ENCODE data around the gene LACRT.

LACRT gene

DNA sequence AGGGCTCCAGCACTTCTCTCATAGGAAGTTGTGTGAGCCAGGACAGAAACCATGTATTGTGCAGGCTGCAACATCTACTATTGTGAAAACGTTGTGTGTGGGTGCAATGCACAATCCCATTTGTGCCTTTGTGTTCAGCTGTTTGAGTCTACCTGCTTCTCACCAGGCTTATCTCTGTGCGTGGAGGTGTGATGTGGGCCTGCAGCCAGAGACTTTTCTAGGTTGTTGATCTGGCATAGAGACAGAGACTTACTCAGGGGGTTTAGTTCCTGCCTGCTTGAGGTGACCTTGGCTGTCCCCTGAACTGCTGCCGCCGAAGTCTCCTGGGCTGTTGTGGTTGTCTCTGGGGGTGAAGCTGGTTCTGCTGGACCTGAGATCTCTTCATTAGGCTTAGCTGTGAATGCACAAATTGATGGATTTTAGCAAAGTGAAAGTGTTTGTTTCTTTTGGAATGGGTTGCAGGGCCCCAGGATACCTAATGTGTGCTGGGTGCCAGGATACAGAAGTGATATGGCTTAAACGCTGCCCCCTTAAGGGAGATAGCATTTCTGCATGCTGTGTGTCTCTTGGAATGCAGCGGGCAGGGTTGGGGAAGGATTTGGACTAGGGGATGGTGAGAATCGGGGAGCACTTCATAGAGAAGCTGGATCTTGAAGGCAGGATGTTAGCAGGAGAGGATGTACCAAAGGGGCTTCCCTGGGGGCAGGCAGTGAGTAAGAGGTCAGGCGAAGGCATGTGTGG lies 2.5 kb downstream of the LACRT start:
- no peak for DNase-seq

DNA sequence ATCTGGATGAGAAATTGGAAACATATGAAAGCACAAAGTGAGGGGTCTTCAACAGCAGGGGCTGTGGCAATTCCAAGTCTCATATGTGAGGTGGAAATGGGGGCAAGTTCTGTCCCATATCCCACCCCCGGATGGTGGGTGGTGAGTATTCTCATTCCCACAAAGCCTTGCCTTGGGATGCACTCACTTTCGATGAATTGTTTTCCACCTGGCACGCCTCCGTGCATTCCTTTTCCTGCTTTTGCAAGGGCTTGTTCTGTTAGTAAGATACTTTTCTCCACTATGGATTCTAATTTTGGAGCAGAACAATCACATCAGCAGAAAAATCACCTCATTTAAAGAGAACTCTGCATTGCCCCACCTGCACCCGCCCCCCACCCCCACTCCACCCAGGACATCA lies 3.1 kb downstream of the LACRT start:
- no peak for DNase-seq

DNA sequence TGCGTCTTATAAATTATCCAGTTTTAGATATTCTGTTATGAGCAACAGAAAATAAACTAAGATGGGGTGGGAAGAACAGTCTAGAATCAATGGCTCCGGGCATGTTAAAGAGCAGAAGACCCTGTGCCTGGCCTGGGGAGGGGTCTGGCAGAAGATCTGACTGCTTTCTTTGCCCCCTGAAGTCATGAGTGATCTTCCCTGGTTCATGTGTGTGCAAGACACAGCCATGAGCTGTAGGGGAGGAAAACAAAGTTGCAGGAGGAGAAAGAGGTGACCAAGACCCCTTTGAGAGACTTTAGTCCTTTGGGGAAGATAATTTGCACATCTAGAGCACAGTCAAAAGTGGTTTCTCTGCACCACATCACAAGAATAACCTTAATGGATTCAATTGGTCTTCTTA lies 4.8 kb downstream of the LACRT start:
- DNase-seq, result no peak

DNA sequence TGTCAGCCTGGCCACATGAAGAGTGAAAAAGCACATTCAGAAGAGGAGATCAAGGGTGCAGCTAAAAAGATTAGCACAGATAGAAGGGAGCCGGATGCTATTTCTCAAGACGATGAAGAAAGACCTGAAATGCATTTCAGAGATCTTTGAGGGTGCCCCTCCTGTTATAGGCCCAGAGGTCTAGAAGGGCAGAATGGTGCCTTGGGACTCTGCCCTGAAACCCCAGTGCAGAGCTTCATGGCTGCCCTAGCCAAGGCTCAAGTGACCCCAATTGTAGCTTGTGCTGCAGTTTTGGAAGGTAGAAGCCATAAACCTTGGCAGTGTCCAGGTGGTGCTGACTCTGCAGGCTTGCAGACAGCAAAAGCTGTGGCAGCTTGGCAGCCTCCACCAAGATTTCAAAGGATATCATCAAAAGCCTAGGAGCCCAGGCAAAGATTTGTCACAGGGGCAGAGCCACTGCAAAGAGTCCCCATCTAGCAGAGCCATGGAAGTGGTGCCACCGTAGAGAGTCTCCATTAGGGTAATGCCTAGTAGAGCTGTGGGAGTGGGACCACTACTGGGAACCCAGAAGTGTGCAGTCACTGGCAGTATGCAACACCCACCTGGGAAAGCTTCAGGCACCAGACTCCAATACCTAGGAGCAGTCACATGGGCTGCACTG lies 6.4 kb downstream of the LACRT start:
- no peak for DNase-seq

DNA sequence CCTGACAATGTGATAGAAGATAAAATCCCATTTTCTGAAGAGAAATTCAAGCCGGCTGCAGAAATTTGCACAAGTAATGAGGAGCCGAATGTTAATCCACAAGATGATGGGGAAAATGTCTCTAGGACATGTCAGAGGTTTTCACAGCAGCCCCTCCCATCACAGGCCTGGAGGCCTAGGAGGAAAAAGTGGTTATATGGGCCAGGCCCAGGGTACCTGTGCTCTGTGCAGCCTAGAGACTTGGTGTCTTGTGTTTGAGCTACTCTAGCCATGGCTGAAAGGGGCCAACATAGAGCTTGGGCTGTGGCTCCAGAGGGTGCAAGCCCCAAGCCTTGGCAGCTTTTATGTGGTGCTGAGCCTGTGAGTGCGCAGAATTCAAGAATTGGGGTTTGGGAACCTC lies 7.4 kb downstream of the LACRT start:
- no peak for DNase-seq

DNA sequence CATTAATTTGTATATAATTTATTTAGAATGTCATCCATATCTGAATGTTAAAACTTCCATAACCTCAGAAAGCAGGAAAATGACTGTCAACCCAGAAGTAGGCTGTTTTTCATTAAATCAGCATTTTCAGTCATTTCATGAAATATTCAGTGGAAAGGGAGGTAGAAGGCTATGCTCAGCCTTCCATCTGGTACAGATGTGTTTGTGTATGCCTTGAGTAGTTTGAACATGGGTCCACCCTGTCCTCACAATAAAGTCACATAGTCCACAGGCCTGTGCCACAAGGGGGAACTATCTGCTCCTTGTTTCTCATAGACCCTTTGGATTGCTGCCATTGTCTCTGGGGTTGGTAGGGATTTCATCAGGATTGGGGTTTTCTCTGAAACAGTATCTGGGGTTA lies 9.1 kb downstream of the LACRT start:
- no peak for DNase-seq

DNA sequence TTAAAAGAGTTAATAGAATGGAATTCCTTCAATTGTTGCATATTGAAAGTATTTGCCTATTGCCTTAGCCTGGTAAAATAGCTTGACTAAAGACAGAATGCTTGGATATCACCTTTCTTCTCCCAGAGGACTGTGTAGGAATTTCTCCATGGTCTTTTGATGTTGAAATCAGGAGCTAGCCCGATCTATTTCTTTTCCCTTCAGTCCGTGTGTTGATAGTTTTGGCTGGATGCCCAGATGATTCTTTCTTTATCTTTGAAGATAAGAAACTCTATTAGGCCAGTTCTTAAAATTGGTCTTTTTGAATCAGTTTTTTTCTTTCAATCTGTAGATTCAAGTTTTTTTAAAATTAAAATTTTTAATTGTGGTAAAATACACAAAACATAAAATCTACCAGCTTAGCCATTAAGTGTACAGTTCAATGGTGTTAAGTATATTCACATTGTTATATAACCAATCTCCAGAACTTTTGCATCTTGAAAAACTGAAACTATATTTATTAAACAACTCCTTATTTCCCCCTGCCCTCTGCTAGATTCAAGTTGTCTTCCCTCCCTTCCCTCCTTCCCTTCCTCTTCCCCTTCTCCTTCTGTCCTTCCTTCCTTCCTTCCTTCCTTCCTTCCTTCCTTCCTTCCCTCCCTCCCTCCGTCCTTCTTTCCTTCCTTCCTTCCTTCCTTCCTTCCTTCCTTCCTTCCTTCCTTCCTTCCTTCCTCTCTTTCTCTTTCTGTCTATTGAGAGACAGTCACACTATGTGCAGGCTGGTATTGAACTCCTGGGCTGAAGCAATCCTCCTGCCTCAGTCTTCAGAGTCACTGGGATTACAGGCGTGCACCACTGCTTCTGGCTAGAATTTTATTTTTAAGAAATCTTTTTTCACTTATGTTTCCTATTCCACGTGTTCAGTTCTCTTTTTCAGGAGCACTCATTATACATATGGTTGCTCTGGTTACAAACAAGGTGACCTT lies 10.1 kb downstream of the LACRT start:
- no peak for DNase-seq

DNA sequence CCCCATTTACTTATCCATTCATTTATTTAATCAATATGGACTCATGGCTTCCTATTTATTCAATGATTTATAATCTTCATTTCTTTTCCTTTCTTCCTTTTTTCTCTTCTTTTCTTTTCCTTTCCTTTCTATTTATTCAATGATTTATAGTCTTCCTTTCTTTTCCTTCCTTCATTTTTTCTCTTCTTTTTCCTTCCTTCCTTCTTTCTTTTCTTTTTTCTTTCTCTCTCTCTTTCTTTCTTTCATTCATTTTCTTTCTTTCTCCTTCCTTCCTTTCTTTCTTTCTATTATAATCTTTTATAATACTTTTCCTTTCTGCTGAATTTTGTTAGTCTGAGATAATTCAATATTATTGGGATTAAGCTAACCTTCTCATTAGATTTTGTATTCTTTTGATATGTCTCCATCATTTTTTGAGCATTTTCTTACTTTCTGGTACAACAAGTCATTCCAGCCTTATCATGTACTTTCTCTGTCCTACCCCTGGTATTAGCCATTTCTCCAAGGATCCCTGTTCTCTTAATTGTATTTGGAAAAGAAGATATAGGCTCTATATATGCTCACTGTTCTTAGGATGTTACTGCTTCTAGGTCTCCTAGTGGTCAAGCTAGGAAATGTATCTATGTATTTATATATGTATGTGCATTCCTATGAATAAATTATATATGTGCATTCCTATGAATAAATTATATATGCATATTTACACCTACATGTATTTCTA lies 12.1 kb downstream of the LACRT start:
- DNase-seq, result no peak

DNA sequence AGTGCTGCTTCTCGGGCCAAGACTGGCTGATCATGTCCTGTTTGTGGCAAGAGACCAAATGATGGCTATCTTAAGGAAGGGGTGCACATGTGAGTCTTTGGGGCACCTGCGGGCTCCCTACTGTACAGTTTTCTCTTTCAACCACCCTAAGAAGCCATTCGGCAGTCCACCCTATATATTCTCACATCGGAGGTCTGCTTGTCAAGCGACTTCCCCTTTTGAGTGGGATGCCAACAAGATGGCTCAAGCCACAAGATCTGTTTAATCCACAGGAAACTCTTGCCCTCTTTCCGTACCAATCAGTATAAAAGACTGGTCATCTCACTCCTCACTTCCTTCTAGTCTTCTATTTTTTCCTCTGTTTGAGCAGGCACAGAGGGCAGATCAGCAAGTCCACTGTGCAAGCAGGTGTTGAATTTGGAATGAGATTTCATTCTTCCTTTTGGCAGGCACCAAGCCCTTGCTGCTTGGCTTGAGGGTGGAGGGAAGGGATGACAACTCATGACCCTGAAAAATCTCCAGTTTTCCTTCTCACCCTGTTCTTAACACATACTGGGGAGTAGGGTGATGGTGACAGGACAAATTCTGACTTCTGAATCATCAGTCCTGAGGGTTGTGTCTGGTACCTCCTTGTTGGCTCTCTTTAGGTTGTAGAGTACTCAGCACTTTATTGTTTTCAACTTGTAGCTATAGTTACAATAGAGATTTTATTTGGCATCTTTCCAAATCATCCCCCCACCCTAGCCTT lies 17.6 kb downstream of the LACRT start:
- no peak for DNase-seq

DNA sequence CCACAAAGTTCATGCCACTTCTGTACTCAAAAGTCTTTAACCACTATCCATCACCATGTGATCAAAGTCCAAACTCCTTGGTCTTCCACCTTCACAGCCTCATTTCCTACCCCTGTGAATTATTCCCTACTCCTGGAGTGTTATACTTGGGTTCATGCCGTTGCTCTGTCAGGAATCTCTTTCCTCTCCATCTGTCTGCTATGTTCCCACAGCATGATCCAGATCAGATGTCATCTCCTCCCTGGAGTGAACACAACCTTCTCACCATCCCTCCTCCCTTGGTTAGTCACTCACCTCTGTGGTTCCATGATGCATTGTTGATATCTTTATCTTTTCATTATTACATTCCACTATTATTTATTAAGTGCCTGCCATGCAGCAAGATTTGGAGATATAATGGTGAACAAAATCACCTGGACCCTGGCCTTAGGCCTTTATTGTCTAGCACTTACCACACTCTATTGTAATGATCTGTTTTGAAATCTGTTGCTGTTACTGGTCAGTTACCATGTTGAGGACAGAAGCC lies 22.4 kb downstream of the LACRT start:
- no peak for DNase-seq

DNA sequence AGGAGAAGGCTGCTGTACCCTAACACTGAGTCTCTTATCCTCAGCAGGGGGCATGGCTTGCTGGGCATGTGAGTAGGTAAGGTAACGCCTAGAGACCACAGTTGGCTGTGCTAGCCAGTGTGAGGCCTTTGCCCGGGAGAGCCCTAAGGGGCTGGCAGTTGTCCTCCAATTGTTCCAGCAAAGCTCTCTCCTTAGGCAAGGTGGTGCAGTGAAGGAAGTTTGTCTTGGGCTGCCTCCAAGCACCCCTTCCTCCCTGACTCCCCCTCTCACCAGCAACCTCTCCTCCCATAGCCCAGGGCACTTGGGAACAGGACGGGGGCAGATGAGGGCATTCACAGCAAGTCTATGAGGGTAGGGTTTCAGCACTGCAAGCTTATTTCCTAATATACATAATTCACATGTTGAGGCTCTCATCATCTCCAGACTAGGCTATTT lies 23.0 kb downstream of the LACRT start:
- DNase-seq, result no peak

DNA sequence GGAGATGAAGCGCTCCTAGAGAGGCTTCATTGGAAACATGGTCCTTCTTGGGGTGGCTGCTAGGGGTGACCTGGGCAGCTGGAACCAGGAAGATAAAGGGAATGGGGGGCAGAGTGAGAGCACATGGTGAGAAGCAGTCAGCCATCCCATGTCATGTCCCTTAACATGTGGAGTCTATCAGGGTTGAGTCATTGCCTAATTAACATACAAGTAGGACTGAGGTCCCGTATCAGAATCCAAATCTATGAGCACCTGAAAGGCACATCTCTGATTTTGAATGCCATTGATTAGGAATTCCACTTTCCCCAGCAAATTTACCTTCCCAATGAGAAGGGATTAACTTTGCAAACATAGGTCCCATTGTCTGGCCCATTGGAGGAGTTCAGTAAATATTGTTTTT lies 25.9 kb downstream of the LACRT start:
- DNase-seq, result no peak

DNA sequence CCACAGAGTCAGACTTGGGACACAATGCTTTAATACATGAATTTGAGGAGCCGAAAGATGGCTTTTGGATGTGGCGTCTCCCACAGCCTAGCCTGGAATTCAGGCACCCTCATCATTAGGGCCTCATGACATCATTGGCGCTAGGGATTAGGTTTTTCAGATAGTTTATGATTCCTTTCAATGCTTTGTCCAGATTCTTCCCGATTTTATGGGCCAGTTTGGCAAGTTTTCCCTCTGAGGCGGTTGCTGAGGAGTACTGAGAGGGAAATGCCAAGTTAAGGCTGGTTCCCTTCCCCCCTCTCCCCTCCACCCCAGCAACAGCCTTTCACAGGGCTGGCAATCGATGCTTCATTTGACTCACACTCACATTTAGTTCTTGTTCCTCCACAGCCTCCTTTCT lies 26.5 kb downstream of the LACRT start:
- DNase-seq, result no peak

DNA sequence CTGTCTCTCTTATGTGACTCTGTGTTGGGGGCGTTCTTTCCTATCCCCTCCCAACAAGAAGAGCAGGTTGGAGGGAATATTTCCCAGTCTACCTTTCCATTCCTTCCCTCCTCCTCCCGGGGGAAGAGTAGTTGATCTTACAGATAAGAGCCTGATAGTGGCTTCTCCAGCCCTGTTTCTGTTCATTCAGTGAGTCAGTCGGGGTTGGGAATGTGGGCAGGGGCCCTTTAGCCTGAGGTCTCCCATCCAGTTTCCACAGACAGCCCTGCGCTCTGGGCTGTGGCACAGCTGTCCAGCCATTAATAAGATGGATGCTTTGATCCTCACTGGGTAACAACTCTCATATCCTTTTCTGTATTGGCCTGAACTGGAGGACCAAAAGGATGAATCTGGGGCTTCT lies 28.1 kb downstream of the LACRT start:
- DNase-seq, result no peak

DNA sequence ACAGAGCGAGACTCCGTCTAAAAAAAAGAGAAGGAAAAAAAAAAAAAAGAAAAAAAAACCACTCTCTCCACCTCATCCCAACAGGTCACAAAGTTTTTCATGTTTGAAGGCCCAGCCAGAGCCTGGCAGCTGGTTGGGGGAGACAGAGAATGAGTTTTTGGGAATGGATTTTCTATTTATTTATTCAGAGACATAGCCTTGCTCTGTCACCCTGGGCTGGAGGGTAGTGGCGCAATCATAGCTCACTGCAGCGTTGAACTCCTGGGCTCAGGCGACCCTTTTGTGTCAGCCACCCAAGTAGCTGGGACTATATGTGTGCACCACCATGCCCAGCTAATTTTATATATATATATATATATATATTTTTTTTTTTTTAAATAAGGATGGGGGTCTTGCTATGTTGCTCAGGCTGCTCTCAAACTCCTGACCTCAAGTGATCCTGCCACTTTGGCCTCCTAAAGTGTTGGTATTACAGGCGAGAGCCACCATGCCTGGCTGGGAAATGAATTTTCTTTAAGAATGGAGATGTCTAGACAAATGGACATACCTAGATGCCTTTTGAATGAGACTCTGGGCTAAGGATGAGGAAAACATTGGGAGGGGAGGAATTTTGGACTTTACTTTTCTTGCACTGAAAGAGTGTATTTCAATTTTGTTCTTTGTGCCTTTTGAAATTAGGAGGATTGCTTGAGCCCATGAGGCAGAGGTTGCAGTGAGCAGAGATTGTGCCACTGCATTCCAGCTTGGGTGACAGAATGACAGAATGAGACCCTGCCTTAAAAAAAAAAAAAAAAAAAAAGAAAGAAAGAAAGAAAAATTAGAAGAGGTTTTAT lies 29.3 kb downstream of the LACRT start:
- DNase-seq, result no peak

DNA sequence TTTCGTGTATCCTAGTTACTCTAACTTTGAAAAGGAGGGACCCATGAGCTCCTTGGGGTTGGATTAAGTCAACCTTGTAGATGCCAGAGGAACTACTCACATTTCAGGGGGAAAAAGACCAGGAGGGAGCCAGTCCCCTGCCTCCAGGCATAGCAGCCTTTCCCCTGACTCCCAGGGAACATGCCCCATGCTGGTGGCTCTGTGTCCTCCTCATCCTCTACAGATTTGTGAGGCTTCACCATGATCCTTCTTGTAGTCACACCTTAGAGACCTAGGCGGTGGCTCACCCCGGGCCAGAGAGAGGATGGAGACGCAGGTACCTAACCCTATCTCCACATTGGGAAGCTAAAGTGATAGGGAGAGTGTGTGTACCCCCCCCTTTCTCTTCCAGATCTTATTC lies 30.3 kb downstream of the LACRT start:
- DNase-seq, result no peak

DNA sequence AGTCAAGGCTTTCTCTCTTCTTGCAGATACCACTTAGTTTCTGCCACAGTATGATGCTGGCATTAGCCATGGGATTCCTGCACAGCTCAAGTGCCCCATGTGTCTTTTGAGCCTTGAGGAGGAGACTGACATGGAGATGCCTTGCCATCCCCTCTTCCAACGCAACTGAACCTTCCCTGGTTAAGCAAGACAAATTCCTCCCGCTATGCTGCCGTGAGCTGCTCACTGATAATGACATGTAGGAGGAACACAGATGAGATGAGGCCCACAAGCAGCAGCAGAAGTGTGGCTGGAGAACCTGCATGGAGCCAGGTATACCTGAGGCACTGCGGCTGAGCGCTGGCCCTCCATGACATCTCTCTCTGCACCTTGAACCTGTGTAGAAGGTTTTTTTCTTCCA lies 30.8 kb downstream of the LACRT start:
- DNase-seq, result no peak

DNA sequence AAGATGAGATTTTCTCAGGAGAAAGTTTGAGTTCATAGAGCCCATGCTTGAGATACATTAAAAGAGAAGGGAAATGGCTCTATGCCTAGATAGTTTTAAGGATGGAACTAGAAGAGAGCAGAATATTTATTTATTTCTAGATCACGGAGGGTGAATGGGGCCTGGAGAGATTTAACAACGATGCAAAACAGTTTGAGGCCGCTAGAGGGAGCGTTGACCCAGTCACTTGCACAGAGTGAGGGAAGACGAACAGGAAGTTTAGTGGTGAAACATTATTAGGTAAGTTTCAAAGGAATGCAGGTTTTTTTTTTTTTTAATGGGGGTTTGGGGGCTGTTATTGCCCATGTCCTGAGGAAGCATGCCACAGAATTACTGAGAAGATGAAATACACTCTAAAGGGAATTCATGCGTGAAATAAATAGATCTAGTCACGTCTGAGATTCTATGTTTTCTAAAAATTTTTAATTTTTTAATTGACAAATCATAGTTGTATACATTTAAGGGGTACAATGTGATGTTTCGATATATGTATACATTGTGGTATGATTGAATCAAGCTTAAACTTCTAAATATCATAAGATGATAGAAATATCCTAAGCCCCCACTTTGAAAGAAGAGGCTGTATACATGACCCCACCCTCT lies 31.4 kb downstream of the LACRT start:
- DNase-seq, result peak; percentile 51 to 55

DNA sequence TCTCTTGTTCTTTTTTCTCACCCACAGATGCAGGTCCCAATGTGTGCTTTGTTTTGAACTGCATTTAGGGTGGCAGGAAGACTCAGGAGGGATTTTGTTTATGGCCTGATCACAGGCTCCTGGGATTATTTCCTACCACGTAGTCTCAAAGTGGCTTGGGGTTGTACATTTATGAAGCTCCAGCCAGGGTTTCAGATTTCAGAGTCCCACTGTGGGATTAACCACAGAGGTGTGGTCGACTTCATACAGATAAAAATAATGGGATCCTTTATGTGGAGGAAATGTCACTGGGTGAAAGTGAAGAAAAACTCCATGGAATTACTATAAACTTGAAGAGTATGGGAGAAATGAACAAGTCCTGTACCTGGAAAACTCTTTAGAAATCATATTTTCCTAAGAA lies 32.0 kb downstream of the LACRT start:
- DNase-seq, result no peak

DNA sequence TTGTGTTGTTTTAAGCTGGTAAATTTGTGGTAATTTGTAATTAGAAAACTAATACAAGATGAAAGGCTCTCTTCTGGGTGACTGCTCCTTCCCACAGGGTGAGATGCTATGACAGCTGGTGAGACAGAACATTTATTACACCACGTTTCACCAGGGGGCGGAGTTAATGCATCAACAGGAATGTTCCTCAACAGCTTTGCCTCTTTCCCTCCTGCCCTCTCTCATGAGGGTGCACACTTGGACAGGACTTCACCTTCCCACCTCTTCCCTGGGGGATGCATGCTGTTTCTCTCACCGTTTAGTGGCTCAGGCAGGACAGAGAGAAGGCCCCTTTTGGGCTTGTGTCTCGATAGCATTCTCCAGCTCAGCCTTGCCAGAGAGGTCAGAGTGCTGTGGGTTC lies 32.9 kb downstream of the LACRT start:
- DNase-seq, result no peak

DNA sequence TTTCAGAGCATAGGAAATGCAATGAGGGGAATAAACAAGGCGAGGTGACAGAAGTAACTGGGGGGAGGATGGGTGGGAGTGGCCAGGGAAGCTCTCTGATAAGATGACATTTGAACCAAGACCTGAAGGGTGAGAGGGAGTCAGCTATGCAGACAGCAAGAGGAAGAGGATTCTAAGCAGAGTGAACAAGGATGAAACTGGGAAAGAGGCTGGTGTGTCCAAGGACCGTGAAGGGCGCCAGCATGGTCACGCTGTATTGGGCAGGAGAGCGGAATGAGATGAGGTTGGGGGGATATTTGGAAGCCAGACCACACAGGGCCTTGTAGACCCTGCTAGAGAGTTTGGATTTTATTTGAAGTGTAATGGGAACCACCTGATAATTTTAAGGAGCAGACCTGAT lies 35.7 kb downstream of the LACRT start:
- DNase-seq, result no peak

Data from stimulated activated CD4-positive, alpha-beta T cell treated with anti-CD3 and anti-CD28 coated beads, Interleukin-4, amount 100 ng/mL, for 4 hours (primary cell).